Endothelial cell (in vitro differentiated cells): ENCODE results near the gene ATG5. TPM values are rescaled to one million over a fixed set of nuclear protein-coding genes. Genes with fewer than 3 reads are reported as not detected.

Experiments
- DNase-seq: peaks from one replicate; pipeline ENCODE4 v3.0.0; 2021; ENCODE audit warnings: low spot score
- H3K27ac Mint-ChIP-seq: one replicate; pipeline ENCODE4 v1.8.0; 2021; ENCODE audit warnings: mixed read lengths, inconsistent platforms; ENCODE audit not compliant: unreplicated experiment
- H3K27me3 Mint-ChIP-seq: one replicate; pipeline ENCODE4 v1.8.0; 2021; ENCODE audit warnings: mild to moderate bottlenecking, moderate library complexity, mixed read lengths, inconsistent platforms; ENCODE audit not compliant: unreplicated experiment
- H3K36me3 Mint-ChIP-seq: one replicate; pipeline ENCODE4 v1.8.0; 2021; ENCODE audit warnings: mild to moderate bottlenecking, low read depth, mixed read lengths, inconsistent platforms; ENCODE audit not compliant: unreplicated experiment
- H3K4me1 Mint-ChIP-seq: one replicate; pipeline ENCODE4 v1.8.0; 2021; ENCODE audit warnings: mild to moderate bottlenecking, mixed read lengths, inconsistent platforms; ENCODE audit not compliant: unreplicated experiment
- H3K4me3 Mint-ChIP-seq: one replicate; pipeline ENCODE4 v1.8.0; 2021; ENCODE audit warnings: mild to moderate bottlenecking, mixed read lengths, inconsistent platforms; ENCODE audit not compliant: unreplicated experiment
- H3K9me3 Mint-ChIP-seq: one replicate; pipeline ENCODE4 v1.8.0; 2021; ENCODE audit warnings: mixed read lengths, inconsistent platforms; ENCODE audit not compliant: unreplicated experiment
- CTCF ChIP-seq: fragments of 200-600 bp; sonication (generic); IDR thresholded peaks from one replicate; pipeline ENCODE4 v1.5.0; 2021; ENCODE audit warnings: antibody characterized with exemption; ENCODE audit not compliant: unreplicated experiment
- total RNA-seq: library from RNA; stranded (reverse); fragmentation: NEBNext Ultra II Directional; extraction: Animal tissue kit (Norgen Biotek cat#: 25700); gene quantifications from one replicate; pipeline ENCODE4 v1.2.1, GENCODE V29; 2021; ENCODE audit not compliant: unreplicated experiment

The ATG5 gene
- total RNA-seq, 1 donor from 2014 or later, result 27.5 TPM

- Mint-ChIP-seq H3K27me3 (no peaks in the 10 kb centered on the region), H3K4me1 (peaks cover 8% of the 10 kb centered on the region), H3K4me3 (no peak overlapping the region), H3K27ac (peak overlapping the region; percentile 77), H3K9me3 (no peaks in the 10 kb centered on the region), H3K36me3 (no peaks in the 10 kb centered on the region)
- no peak for TF ChIP-seq CTCF
- no peak for DNase-seq
Measured at GRCh38 chr6:106186714-106187113, 138.8 kb downstream of the ATG5 start.

- TF ChIP-seq CTCF, result no peak
- H3K4me3 Mint-ChIP-seq, result no peak overlapping the region
- no peaks in the 10 kb centered on the region for H3K9me3 Mint-ChIP-seq
- peaks cover 8% of the 10 kb centered on the region for H3K4me1 Mint-ChIP-seq
- no peaks in the 10 kb centered on the region for H3K27me3 Mint-ChIP-seq
- H3K36me3 Mint-ChIP-seq, result no peaks in the 10 kb centered on the region
- no peak for DNase-seq
- no peak overlapping the region for H3K27ac Mint-ChIP-seq
Measured at GRCh38 chr6:106186172-106186571, 139.4 kb downstream of the ATG5 start.

- Mint-ChIP-seq H3K9me3 (no peaks in the 10 kb centered on the region), H3K27me3 (no peaks in the 10 kb centered on the region), H3K36me3 (no peaks in the 10 kb centered on the region), H3K4me1 (peaks cover 8% of the 10 kb centered on the region), H3K27ac (no peak overlapping the region), H3K4me3 (no peak overlapping the region)
- no peak for TF ChIP-seq CTCF
- no peak for DNase-seq
Measured at GRCh38 chr6:106185615-106186014, 139.9 kb downstream of the ATG5 start.

- H3K27me3 Mint-ChIP-seq, result no peaks in the 10 kb centered on the region
- no peaks in the 10 kb centered on the region for H3K9me3 Mint-ChIP-seq
- no peak overlapping the region for H3K4me3 Mint-ChIP-seq
- TF ChIP-seq CTCF, result no peak
- no peak overlapping the region for H3K27ac Mint-ChIP-seq
- no peak for DNase-seq
- H3K36me3 Mint-ChIP-seq, result no peaks in the 10 kb centered on the region
- H3K4me1 Mint-ChIP-seq, result peaks cover 8% of the 10 kb centered on the region
Measured at GRCh38 chr6:106184629-106185028, 140.9 kb downstream of the ATG5 start.

GRCh38 chr6:106183430-106183829 is 142.1 kb downstream of the ATG5 start:
- no peak overlapping the region for H3K4me3 Mint-ChIP-seq
- no peaks in the 10 kb centered on the region for H3K36me3 Mint-ChIP-seq
- peaks cover 8% of the 10 kb centered on the region for H3K4me1 Mint-ChIP-seq
- H3K27me3 Mint-ChIP-seq, result no peaks in the 10 kb centered on the region
- no peaks in the 10 kb centered on the region for H3K9me3 Mint-ChIP-seq
- no peak overlapping the region for H3K27ac Mint-ChIP-seq
- DNase-seq, result no peak
- no peak for TF ChIP-seq CTCF
